Uterus (tissue), 4 donors: ENCODE results near the gene ASXL3. TPM values are rescaled to one million over a fixed set of nuclear protein-coding genes. Genes with fewer than 3 reads are reported as not detected.

ENCODE experiments used
- DNase-seq, 2 donors: peaks; one replicate each; pipeline ENCODE4 v3.0.0-alpha.2; 2019 to 2020
- H3K27ac ChIP-seq, 2 donors: fragments of 200-600 bp; sonication (generic); 1 replicate in 1 of 2; 2 replicates in 1 of 2; pipeline ENCODE4 v1.5.1; 2016 to 2018
- H3K27me3 ChIP-seq, 2 donors: fragments of 200-600 bp; sonication (generic); one replicate each; pipeline ENCODE4 v1.5.1; 2018 to 2019; ENCODE audit warnings: control low read depth in 1 of 2
- H3K36me3 ChIP-seq, 2 donors: fragments of 200-600 bp; sonication (generic); one replicate each; pipeline ENCODE4 v1.5.1; 2019; ENCODE audit warnings: control low read depth in 1 of 2
- H3K4me1 ChIP-seq, 2 donors: fragments of 200-600 bp; sonication (generic); one replicate each; pipeline ENCODE4 v1.5.1; 2018 to 2019; ENCODE audit warnings: control low read depth in 1 of 2
- H3K4me3 ChIP-seq, 2 donors: fragments of 200-600 bp; sonication (generic); 1 replicate in 1 of 2; 2 replicates in 1 of 2; pipeline ENCODE4 v1.5.1; 2018 to 2019; ENCODE audit warnings: mild to moderate bottlenecking in 1 of 2
- H3K9me3 ChIP-seq, 2 donors: fragments of 200-600 bp; sonication (generic); one replicate each; pipeline ENCODE4 v1.5.1; 2019; ENCODE audit warnings: control low read depth in 1 of 2
- POLR2A ChIP-seq, 2 donors: fragments of 450-650 bp; IDR thresholded peaks; one replicate each; pipeline ENCODE4 v1.6.1; 2016; ENCODE audit warnings: antibody characterized with exemption in 2 of 2, mild to moderate bottlenecking in 1 of 2, moderate library complexity in 1 of 2
- intact Hi-C: fragments of 100-400 bp; cut with DNase I; formaldehyde crosslinking; loops from one replicate; pipeline ENCODE4 v1.15.1; 2023; ENCODE audit warnings: low total_unique reads
- total RNA-seq, 4 donors: library from RNA; depleted of rRNA in 3 of 4; stranded (reverse); fragments of >200 nt in 3 of 4; gene quantifications; one replicate each; pipeline versions ENCODE4 v1.1.0 to v1.2.4, GENCODE V29; 2014 to 2023
- TF ChIP-seq, protein P1 (sequence below), 4 experiments: fragments of 200-600 bp in 2 of 4; fragments of 450-650 bp in 2 of 4; sonication (generic) in 2 of 4; IDR thresholded peaks; one replicate each; pipeline ENCODE4 v1.5.1; 2016 to 2019; ENCODE audit warnings: antibody characterized with exemption in 4 of 4, mild to moderate bottlenecking in 2 of 4, moderate library complexity in 1 of 4
- donor health status: DM: yes; HTN: yes; CAD: no.

Gene ASXL3
- total RNA-seq, 4 donors from 2014 or later = 1.0 to 25.0 (median 8.3) TPM

DNA sequence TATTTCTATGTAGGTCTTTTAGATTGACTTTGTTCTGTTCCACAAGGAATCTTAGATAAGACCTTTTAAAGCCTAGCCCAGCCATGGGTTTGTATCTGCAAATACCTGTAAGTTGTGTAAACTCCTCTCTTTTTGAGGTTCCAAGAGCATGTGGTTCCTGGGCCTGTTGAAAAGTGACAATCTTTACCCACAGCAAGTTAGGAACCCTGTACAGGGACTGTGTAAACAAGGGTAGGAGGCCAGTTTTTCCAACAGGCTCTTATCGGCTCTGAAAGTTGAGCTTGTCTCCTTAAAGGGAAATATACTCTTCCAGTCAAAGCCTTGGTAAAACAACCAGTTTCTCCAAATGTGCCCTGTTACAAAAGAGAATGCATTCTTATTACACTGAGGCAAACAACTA lies 15.3 kb upstream of the ASXL3 start:
- Histone ChIP-seq H3K4me3 (no peak overlapping the region), H3K4me1 (no peaks in the 10 kb centered on the region), H3K36me3 (no peaks in the 10 kb centered on the region), H3K27ac (no peak overlapping the region), H3K9me3 (no peaks in the 10 kb centered on the region), H3K27me3 (no peaks in the 10 kb centered on the region)
- intact Hi-C loops = no loop called here
- DNase-seq = no peak
- TF ChIP-seq POLR2A (IDR thresholded peaks at IDR 0.05) = no peak
- TF ChIP-seq, protein P1, sequence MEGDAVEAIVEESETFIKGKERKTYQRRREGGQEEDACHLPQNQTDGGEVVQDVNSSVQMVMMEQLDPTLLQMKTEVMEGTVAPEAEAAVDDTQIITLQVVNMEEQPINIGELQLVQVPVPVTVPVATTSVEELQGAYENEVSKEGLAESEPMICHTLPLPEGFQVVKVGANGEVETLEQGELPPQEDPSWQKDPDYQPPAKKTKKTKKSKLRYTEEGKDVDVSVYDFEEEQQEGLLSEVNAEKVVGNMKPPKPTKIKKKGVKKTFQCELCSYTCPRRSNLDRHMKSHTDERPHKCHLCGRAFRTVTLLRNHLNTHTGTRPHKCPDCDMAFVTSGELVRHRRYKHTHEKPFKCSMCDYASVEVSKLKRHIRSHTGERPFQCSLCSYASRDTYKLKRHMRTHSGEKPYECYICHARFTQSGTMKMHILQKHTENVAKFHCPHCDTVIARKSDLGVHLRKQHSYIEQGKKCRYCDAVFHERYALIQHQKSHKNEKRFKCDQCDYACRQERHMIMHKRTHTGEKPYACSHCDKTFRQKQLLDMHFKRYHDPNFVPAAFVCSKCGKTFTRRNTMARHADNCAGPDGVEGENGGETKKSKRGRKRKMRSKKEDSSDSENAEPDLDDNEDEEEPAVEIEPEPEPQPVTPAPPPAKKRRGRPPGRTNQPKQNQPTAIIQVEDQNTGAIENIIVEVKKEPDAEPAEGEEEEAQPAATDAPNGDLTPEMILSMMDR (IDR thresholded peaks at IDR 0.05) = no peak

DNA sequence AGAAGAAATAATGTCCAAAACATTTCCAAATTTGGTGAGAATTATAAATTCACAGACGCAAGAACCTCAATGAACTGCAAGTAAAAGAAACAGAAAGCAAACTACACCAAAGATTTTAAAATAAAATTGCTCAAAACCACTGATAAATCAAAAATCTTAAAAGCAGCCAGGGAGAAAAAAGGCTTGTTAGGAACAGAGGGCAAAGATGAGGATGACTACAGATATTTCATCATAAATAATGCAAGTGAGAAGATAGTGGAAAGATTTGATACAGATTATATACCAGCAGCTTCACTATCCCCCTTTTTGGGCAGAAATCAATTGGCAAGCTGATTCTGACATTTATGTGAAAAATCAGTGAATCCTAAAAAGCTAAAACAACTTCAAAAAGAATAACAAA lies 10.3 kb upstream of the ASXL3 start:
- Histone ChIP-seq H3K4me3 (no peak overlapping the region), H3K27ac (no peak overlapping the region), H3K27me3 (no peaks in the 10 kb centered on the region), H3K36me3 (no peaks in the 10 kb centered on the region), H3K4me1 (no peaks in the 10 kb centered on the region), H3K9me3 (no peaks in the 10 kb centered on the region)
- no peak for DNase-seq
- TF ChIP-seq, protein P1 (IDR thresholded peaks at IDR 0.05) = no peak
- no peak for TF ChIP-seq POLR2A (IDR thresholded peaks at IDR 0.05)
- intact Hi-C loops = no loop called here

DNA sequence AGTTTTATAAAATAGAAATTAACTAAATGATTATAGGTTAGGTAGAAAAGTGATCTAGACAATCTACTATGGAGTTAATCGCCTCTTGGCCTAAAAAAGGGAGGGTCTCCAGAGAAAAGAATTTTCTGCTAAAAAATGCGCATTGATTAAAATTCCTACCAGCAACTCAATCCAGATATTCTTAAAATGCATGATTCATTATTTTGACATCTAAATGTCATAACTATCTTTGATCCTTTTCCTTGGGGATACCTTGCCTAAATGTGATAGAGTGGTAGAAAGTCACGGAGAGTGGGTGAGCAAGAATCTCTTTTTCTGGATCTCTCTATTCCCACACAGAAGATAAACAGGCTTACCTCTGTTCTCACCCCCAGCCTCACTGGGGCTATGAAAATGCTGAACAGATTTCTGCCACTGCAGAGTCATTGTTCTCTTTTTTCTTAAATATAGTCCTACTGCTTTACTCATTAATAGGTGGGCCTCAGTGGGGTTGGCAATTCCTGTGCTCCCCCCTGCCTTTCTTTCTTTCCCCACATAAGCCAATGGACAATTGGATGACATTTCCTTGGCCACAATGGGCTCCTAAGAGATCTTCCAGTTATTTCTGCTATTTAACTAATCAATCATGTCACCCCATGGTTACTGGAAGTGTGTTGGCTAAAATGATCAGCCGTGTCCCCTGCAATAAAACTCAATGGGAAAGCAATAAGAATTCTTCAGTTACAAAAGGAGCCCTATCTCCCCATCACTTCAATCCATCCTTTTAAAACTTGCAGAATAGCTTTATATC lies 5.8 kb upstream of the ASXL3 start:
- H3K9me3 ChIP-seq = no peaks in the 10 kb centered on the region
- no peaks in the 10 kb centered on the region for H3K36me3 ChIP-seq
- no peaks in the 10 kb centered on the region for H3K4me1 ChIP-seq
- intact Hi-C loops = no loop called here
- TF ChIP-seq, protein P1 (IDR thresholded peaks at IDR 0.05) = no peak
- no peak for TF ChIP-seq POLR2A (IDR thresholded peaks at IDR 0.05)
- H3K27me3 ChIP-seq = peaks cover 0 to 13% of the 10 kb centered on the region in 2 donors
- H3K4me3 ChIP-seq = no peak overlapping the region
- DNase-seq = no peak
- no peak overlapping the region for H3K27ac ChIP-seq

DNA sequence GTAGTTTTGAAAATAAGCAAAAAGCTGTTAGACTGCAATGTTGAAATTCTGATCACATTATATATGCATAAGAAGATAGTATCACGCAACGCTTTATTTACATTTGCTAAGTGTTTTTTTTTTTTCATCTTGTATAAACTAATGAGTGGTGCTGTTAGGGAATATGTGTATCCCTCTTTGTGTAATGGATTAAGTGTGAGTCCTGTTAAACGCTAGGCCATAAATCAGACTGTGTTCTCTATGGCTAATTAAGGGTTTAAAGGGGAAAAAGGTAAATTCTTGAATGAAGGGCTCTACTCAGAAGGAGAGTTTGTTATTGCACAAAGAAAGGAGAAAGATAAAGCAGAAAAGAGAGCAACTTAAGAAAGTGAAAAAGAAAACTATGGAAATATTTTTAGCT lies 4.8 kb upstream of the ASXL3 start:
- Histone ChIP-seq H3K27ac (no peak overlapping the region), H3K4me3 (no peak overlapping the region), H3K36me3 (no peaks in the 10 kb centered on the region), H3K27me3 (peaks cover 0 to 13% of the 10 kb centered on the region in 2 donors), H3K4me1 (no peaks in the 10 kb centered on the region), H3K9me3 (no peaks in the 10 kb centered on the region)
- intact Hi-C loops = no loop called here
- TF ChIP-seq POLR2A (IDR thresholded peaks at IDR 0.05) = no peak
- TF ChIP-seq, protein P1 (IDR thresholded peaks at IDR 0.05) = no peak
- DNase-seq = no peak

DNA sequence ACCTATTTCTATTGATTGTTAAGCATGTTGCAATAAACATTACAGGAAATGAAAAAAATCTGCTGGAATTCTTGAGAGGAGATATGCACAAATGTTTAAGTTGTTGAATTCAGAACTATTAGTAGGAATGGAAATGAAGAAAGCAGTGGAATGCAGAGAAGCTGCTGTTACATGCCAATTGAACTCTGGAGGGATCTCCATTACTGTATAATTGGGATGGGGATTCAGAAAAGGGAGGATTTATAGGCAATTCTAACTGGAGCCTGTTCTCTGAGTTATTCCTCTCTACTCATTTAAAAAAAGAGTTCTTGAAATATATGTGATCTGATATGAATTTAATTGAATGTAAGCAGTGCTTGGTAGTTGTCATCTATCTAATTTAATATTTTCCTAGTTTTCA lies 2.6 kb upstream of the ASXL3 start:
- Histone ChIP-seq H3K27me3 (peaks cover 0 to 13% of the 10 kb centered on the region in 2 donors), H3K4me3 (no peak overlapping the region), H3K9me3 (no peaks in the 10 kb centered on the region), H3K4me1 (no peaks in the 10 kb centered on the region), H3K27ac (no peak overlapping the region), H3K36me3 (no peaks in the 10 kb centered on the region)
- no peak for DNase-seq
- intact Hi-C loops = no loop called here
- TF ChIP-seq, protein P1 (IDR thresholded peaks at IDR 0.05) = no peak
- TF ChIP-seq POLR2A (IDR thresholded peaks at IDR 0.05) = no peak
